Measurements from ENCODE around the gene TEKT5.

TEKT5 gene

DNA sequence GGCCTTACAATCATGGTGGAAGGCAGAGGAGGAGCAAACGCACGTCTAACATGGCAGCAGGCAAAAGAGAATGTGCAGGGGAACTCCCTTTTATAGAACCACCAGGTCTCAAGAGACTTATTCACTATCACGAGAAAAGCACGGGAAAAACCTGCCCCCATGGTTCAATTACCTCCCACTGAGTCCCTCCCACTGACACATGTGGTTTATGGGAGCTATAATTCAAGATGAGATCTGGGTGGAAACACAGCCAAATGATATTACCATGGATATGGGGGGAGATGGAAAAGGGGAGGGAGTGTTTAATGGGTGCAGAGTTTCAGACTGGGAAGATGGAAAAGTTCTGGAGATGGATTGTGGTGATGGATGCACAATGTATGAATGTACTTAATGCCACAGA, 23.0 kb downstream of the TEKT5 start:
- TF ChIP-seq REST (IDR thresholded peaks at IDR 0.05; ENCODE audit: insufficient replicate concordance, low read depth) (no peak), POLR2AphosphoS5 (IDR thresholded peaks at IDR 0.05; ENCODE audit: low read depth) (no peak), GABPA (IDR thresholded peaks at IDR 0.05; ENCODE audit: low read depth) (no peak), CTCF (IDR thresholded peaks at IDR 0.05; ENCODE audit: insufficient read depth, low read length) (no peak), SPI1 (IDR thresholded peaks at IDR 0.05; ENCODE audit: borderline replicate concordance, low read depth) (no peak)
- no peak overlapping the region for H3K4me3 ChIP-seq (replicated peaks; ENCODE audit: insufficient read depth, low read length)
- H3K27me3 ChIP-seq (ENCODE audit: insufficient read depth, poor library complexity, severe bottlenecking): no peaks in the 10 kb centered on the region
- DNase-seq (ENCODE audit: low read depth in 1 of 2, low spot score in 1 of 2): no peak
- no peak overlapping the region for H3K27ac ChIP-seq (replicated peaks)

- no peak for DNase-seq (ENCODE audit: low read depth in 1 of 2, low spot score in 1 of 2)
- TF ChIP-seq POLR2AphosphoS5 (IDR thresholded peaks at IDR 0.05; ENCODE audit: low read depth) (no peak), CTCF (IDR thresholded peaks at IDR 0.05; ENCODE audit: insufficient read depth, low read length) (no peak), GABPA (IDR thresholded peaks at IDR 0.05; ENCODE audit: low read depth) (no peak), SPI1 (IDR thresholded peaks at IDR 0.05; ENCODE audit: borderline replicate concordance, low read depth) (no peak), REST (IDR thresholded peaks at IDR 0.05; ENCODE audit: insufficient replicate concordance, low read depth) (no peak)
- Histone ChIP-seq H3K27me3 (ENCODE audit: insufficient read depth, poor library complexity, severe bottlenecking) (no peaks in the 10 kb centered on the region), H3K4me3 (replicated peaks; ENCODE audit: insufficient read depth, low read length) (no peak overlapping the region), H3K27ac (replicated peaks) (no peak overlapping the region)
Observed at GRCh38 chr16:10669791-10670190, 24.9 kb downstream of the TEKT5 start.

DNA sequence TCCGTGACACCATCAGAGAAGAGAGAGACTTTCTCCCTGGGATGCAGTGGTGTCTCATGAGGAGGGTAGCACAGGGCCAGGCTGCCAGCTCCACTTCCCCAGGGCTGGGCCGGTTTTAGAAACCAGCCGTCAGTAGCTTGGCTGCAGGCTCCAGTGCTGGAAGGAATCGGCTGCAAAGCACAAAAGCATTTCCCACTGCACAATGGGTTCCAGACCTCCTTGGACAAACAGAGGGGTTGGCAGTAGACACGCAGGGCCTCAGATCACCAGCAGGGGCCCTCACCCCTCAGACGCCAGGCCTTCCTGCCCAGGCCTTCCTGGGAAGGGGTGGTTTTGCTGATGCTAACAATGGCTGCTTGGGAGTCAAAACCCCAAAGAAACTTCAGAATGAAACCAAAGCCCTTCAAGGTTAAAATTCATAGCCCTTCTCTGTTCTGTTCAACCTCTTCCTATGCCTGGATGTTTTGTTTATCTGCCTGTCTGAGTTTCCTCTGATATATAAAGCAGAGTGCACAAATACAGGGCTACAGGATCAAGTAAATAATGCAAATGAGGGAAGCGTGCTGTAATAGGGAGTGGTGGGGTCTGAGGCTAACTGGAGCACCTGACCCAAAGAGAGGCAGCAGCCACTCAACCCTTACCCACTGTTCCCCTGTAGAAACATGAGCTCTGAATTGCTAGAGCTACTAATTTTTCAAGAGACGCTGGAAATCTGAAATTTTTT, 26.2 kb downstream of the TEKT5 start:
- Histone ChIP-seq H3K27me3 (ENCODE audit: insufficient read depth, poor library complexity, severe bottlenecking) (no peaks in the 10 kb centered on the region), H3K27ac (replicated peaks) (no peak overlapping the region), H3K4me3 (replicated peaks; ENCODE audit: insufficient read depth, low read length) (no peak overlapping the region)
- DNase-seq (ENCODE audit: low read depth in 1 of 2, low spot score in 1 of 2): no peak
- TF ChIP-seq CTCF (IDR thresholded peaks at IDR 0.05; ENCODE audit: insufficient read depth, low read length): peak; percentile 6
- no peak for TF ChIP-seq POLR2AphosphoS5 (IDR thresholded peaks at IDR 0.05; ENCODE audit: low read depth)

DNA sequence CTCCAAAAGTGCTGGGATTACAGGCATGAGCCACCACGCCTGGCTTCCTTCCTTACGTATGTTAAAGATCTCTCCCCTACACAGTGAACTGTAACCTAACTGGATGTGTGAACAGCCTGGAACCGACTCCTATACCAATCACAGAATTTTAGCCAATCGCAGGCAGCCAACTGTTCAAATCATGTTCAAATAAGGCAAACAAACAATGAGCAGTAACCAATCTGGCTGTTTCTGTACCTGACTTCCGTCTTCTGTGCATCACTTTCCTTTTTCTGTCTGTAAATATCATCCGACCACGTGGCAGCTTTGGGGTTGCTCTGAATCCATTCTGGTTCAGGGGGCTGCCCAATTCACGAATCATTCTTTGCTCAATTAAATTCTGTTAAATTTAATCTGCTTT, 27.5 kb downstream of the TEKT5 start:
- Histone ChIP-seq H3K27ac (replicated peaks) (no peak overlapping the region), H3K27me3 (ENCODE audit: insufficient read depth, poor library complexity, severe bottlenecking) (no peaks in the 10 kb centered on the region), H3K4me3 (replicated peaks; ENCODE audit: insufficient read depth, low read length) (no peak overlapping the region)
- DNase-seq (ENCODE audit: low read depth in 1 of 2, low spot score in 1 of 2): no peak
- no peak for TF ChIP-seq GABPA (IDR thresholded peaks at IDR 0.05; ENCODE audit: low read depth)
- no peak for TF ChIP-seq POLR2AphosphoS5 (IDR thresholded peaks at IDR 0.05; ENCODE audit: low read depth)
- TF ChIP-seq CTCF (IDR thresholded peaks at IDR 0.05; ENCODE audit: insufficient read depth, low read length): no peak
- TF ChIP-seq REST (IDR thresholded peaks at IDR 0.05; ENCODE audit: insufficient replicate concordance, low read depth): no peak
- TF ChIP-seq SPI1 (IDR thresholded peaks at IDR 0.05; ENCODE audit: borderline replicate concordance, low read depth): no peak
